Loucy (cell line): Measurements from ENCODE around the gene COL27A1.

Experiments used
- H2AFZ ChIP-seq: fragments of 200-600 bp; sonication (generic); 2 replicates; pipeline ENCODE4 v1.6.0; 2016; ENCODE audit warnings: antibody characterized with exemption, mild to moderate bottlenecking, low read length, moderate library complexity
- H3F3A ChIP-seq: fragments of 200-600 bp; 2 replicates; pipeline ENCODE4 v1.6.0; 2016; ENCODE audit warnings: antibody characterized with exemption, low read depth, mild to moderate bottlenecking
- H3K27me3 ChIP-seq: fragments of 200-600 bp; sonication (generic); 2 replicates; pipeline ENCODE4 v1.6.1; 2014; ENCODE audit warnings: low read length, mild to moderate bottlenecking; ENCODE audit not compliant: insufficient read depth, poor library complexity, severe bottlenecking
- H3K36me3 ChIP-seq: fragments of 200-600 bp; sonication (generic); 2 replicates; pipeline ENCODE4 v1.6.1; 2016; ENCODE audit warnings: low read length; ENCODE audit not compliant: insufficient read depth
- H3K4me1 ChIP-seq: fragments of 200-600 bp; sonication (generic); 2 replicates; pipeline ENCODE4 v1.5.1; 2014; ENCODE audit warnings: low read length, mild to moderate bottlenecking; ENCODE audit not compliant: insufficient read depth, poor library complexity, severe bottlenecking
- H3K4me2 ChIP-seq: fragments of 200-600 bp; sonication (generic); 2 replicates; pipeline ENCODE4 v1.6.0; 2014; ENCODE audit warnings: antibody characterized with exemption, low read length, low read depth, mild to moderate bottlenecking; ENCODE audit not compliant: poor library complexity, severe bottlenecking
- H3K4me3 ChIP-seq: fragments of 200-600 bp; sonication (generic); 2 replicates; pipeline ENCODE4 v1.5.1; 2014; ENCODE audit warnings: low read length, mild to moderate bottlenecking, mixed read lengths; ENCODE audit not compliant: poor library complexity, severe bottlenecking
- H3K79me2 ChIP-seq: fragments of 200-600 bp; sonication (generic); 2 replicates; pipeline ENCODE4 v1.6.1; 2014; ENCODE audit warnings: low read length; ENCODE audit not compliant: insufficient read depth
- H3K9ac ChIP-seq: fragments of 200-600 bp; sonication (generic); 2 replicates; pipeline ENCODE4 v1.6.0; 2014; ENCODE audit warnings: mild to moderate bottlenecking, low read depth, low read length, moderate library complexity; ENCODE audit not compliant: poor library complexity, severe bottlenecking
- H3K9me2 ChIP-seq: fragments of 200-600 bp; sonication (generic); replicated peaks from 2 replicates; pipeline ENCODE4 v1.6.1; 2016; ENCODE audit warnings: low read depth, low read length, mixed read lengths
- H3K9me3 ChIP-seq: fragments of 200-600 bp; sonication (generic); 2 replicates; pipeline ENCODE4 v1.6.1; 2014; ENCODE audit warnings: mild to moderate bottlenecking, antibody characterized with exemption, low read length, low read depth; ENCODE audit not compliant: insufficient read depth
- H4K20me1 ChIP-seq: fragments of 200-600 bp; sonication (generic); 2 replicates; pipeline ENCODE4 v1.6.0; 2014; ENCODE audit warnings: antibody characterized with exemption, low read length, mild to moderate bottlenecking; ENCODE audit not compliant: insufficient read depth, poor library complexity, severe bottlenecking
- EZH2phosphoT487 ChIP-seq: fragments of 200-600 bp; IDR thresholded peaks from 2 replicates; pipeline ENCODE4 v1.6.1; 2018; ENCODE audit warnings: antibody characterized with exemption, mild to moderate bottlenecking, moderate library complexity, borderline replicate concordance
- TF ChIP-seq, protein P1 (sequence below): fragments of 200-600 bp; sonication (generic); conservative IDR thresholded peaks from 2 replicates; pipeline ENCODE4 v1.5.1; 2014; ENCODE audit warnings: mild to moderate bottlenecking, antibody characterized with exemption, low read length

COL27A1 gene

GRCh38 chr9:114161513-114161912, 6.2 kb downstream of the COL27A1 start:
- Histone ChIP-seq H3K4me1 (no peaks in the 10 kb centered on the region), H3K9me2 (no peaks in the 10 kb centered on the region), H4K20me1 (no peaks in the 10 kb centered on the region), H3K4me2 (no peak overlapping the region), H3K36me3 (no peaks in the 10 kb centered on the region), H3K4me3 (no peak overlapping the region), H3K9me3 (no peaks in the 10 kb centered on the region), H3K27me3 (no peaks in the 10 kb centered on the region), H2AFZ (no peak overlapping the region), H3K79me2 (no peaks in the 10 kb centered on the region), H3F3A (no peaks in the 10 kb centered on the region), H3K9ac (no peak overlapping the region)
- no peak for TF ChIP-seq EZH2phosphoT487

- no peaks in the 10 kb centered on the region for H3K36me3 ChIP-seq
- H3K27me3 ChIP-seq = no peaks in the 10 kb centered on the region
- no peaks in the 10 kb centered on the region for H3K9me2 ChIP-seq
- H3K79me2 ChIP-seq = no peaks in the 10 kb centered on the region
- no peaks in the 10 kb centered on the region for H3F3A ChIP-seq
- no peaks in the 10 kb centered on the region for H4K20me1 ChIP-seq
- H3K9ac ChIP-seq = no peak overlapping the region
- H3K4me2 ChIP-seq = no peak overlapping the region
- TF ChIP-seq, protein P1, sequence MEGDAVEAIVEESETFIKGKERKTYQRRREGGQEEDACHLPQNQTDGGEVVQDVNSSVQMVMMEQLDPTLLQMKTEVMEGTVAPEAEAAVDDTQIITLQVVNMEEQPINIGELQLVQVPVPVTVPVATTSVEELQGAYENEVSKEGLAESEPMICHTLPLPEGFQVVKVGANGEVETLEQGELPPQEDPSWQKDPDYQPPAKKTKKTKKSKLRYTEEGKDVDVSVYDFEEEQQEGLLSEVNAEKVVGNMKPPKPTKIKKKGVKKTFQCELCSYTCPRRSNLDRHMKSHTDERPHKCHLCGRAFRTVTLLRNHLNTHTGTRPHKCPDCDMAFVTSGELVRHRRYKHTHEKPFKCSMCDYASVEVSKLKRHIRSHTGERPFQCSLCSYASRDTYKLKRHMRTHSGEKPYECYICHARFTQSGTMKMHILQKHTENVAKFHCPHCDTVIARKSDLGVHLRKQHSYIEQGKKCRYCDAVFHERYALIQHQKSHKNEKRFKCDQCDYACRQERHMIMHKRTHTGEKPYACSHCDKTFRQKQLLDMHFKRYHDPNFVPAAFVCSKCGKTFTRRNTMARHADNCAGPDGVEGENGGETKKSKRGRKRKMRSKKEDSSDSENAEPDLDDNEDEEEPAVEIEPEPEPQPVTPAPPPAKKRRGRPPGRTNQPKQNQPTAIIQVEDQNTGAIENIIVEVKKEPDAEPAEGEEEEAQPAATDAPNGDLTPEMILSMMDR = no peak
- no peak for TF ChIP-seq EZH2phosphoT487
- no peak overlapping the region for H2AFZ ChIP-seq
- H3K4me1 ChIP-seq = no peaks in the 10 kb centered on the region
- H3K4me3 ChIP-seq = no peak overlapping the region
- H3K9me3 ChIP-seq = no peaks in the 10 kb centered on the region
Observed at GRCh38 chr9:114163517-114163951, 8.2 kb downstream of the COL27A1 start.

GRCh38 chr9:114164191-114164794, 9.0 kb downstream of the COL27A1 start:
- H3K4me1 ChIP-seq = no peaks in the 10 kb centered on the region
- H3K27me3 ChIP-seq = no peaks in the 10 kb centered on the region
- H3K9ac ChIP-seq = no peak overlapping the region
- H3K36me3 ChIP-seq = no peaks in the 10 kb centered on the region
- TF ChIP-seq EZH2phosphoT487 = no peak
- TF ChIP-seq, protein P1 = no peak
- no peaks in the 10 kb centered on the region for H3F3A ChIP-seq
- H3K9me2 ChIP-seq = no peaks in the 10 kb centered on the region
- no peak overlapping the region for H3K4me2 ChIP-seq
- H3K79me2 ChIP-seq = no peaks in the 10 kb centered on the region
- H3K4me3 ChIP-seq = no peak overlapping the region
- no peaks in the 10 kb centered on the region for H3K9me3 ChIP-seq
- no peaks in the 10 kb centered on the region for H4K20me1 ChIP-seq
- no peak overlapping the region for H2AFZ ChIP-seq
